ENCODE measurements around the gene TRAPPC4.

Gene TRAPPC4

GRCh38 chr11:118997627-118998387 is 20.8 kb upstream of the TRAPPC4 start, which contains the start of gene CENATAC:
TSS of gene CENATAC (plus strand) at chr11:118998138. CDS start at chr11:118998198, 60 bp downstream.
- Histone ChIP-seq H3K4me2 (ENCODE audit: insufficient read depth, low read length, poor library complexity, severe bottlenecking) (peak within 1 kb of the TSS; percentile 88), H2AFZ (ENCODE audit: low read length) (peak within 1 kb of the TSS; percentile 89), H2AK5ac (ENCODE audit: low read depth, low read length) (peak within 1 kb of the TSS; percentile 96), H3K9me3 (replicated peaks in 1 of 2; ENCODE audit: control insufficient read depth in 2 of 2, insufficient read depth in 1 of 2, low read depth in 1 of 2, low read length in 2 of 2) (peaks cover 2 to 5% of the 10 kb centered on the region in 2 donors), H3K27ac (replicated peaks; ENCODE audit: low read length) (peak within 1 kb of the TSS; percentile 61), H3K79me1 (ENCODE audit: low read depth, low read length) (peaks cover 4% of the 10 kb centered on the region), H3K4ac (ENCODE audit: low read length) (peak within 1 kb of the TSS; percentile 93), H2BK5ac (ENCODE audit: low read length) (peak within 1 kb of the TSS; percentile 67), H4K8ac (ENCODE audit: low read depth, low read length) (no peak within 1 kb of the TSS), H3K4me1 (ENCODE audit: control insufficient read depth in 2 of 2, insufficient read depth in 1 of 2, low read depth in 1 of 2, low read length in 2 of 2) (peaks cover 10 to 11% of the 10 kb centered on the region in 2 donors), H3K18ac (ENCODE audit: low read length) (peak within 1 kb of the TSS; percentile 96), H3K23ac (ENCODE audit: low read depth, low read length, poor library complexity) (no peak within 1 kb of the TSS), H3K27me3 (ENCODE audit: control insufficient read depth in 3 of 3, insufficient read depth in 3 of 3, low read depth in 1 of 3, low read length in 3 of 3) (no peaks in the 10 kb centered on the region), H3K4me3 (ENCODE audit: low read length in 2 of 2) (peak within 1 kb of the TSS; percentile 82 to 99), H2BK12ac (ENCODE audit: low read length) (no peak within 1 kb of the TSS), H3K36me3 (replicated peaks in 1 of 2; ENCODE audit: control insufficient read depth in 2 of 2, insufficient read depth in 2 of 2, low read length in 2 of 2) (peaks cover 5 to 39% of the 10 kb centered on the region in 2 donors), H2BK120ac (ENCODE audit: low read depth, low read length) (peak within 1 kb of the TSS; percentile 88), H3K9ac (ENCODE audit: low read depth, low read length, poor library complexity) (peak within 1 kb of the TSS; percentile 99), H4K91ac (ENCODE audit: low read depth, low read length, poor library complexity) (peak within 1 kb of the TSS; percentile 74), H3K14ac (ENCODE audit: low read length) (peak within 1 kb of the TSS; percentile 100), H2BK15ac (ENCODE audit: low read length) (peak within 1 kb of the TSS; percentile 60)
- no CpG with 5 or more reads among the region's 54 CpGs for WGBS, 2 donors (ENCODE audit: extremely low coverage in 2 of 2, insufficient read length in 2 of 2, insufficient replicate concordance in 1 of 2)
- DNase-seq (ENCODE audit: low spot score) = peak; percentile 94

DNA sequence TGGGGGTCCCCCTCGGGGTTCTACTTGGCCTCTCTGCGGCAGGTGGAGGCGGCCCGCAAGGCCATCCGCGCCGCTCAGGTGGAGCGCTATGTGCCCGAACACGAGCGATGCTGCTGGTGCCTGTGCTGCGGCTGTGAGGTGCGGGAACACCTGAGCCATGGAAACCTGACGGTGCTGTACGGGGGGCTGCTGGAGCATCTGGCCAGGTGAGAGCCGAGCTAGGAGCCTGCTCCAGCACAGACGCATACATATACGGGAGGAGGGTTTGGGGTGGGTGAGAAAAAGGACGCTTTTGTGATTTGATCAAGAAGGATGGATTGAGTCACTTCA is 20.2 kb upstream of the TRAPPC4 start:
- H2BK15ac ChIP-seq (ENCODE audit: low read length) = peak overlapping the region; percentile 60
- no peak overlapping the region for H4K8ac ChIP-seq (ENCODE audit: low read depth, low read length)
- no CpG with 5 or more reads among the region's 19 CpGs for WGBS, 2 donors (ENCODE audit: extremely low coverage in 2 of 2, insufficient read length in 2 of 2, insufficient replicate concordance in 1 of 2)
- H3K4me1 ChIP-seq (ENCODE audit: control insufficient read depth in 2 of 2, insufficient read depth in 1 of 2, low read depth in 1 of 2, low read length in 2 of 2) = peaks cover 10 to 11% of the 10 kb centered on the region in 2 donors
- no peak overlapping the region for H3K23ac ChIP-seq (ENCODE audit: low read depth, low read length, poor library complexity)
- peak overlapping the region; percentile 82 to 99 for H3K4me3 ChIP-seq (ENCODE audit: low read length in 2 of 2)
- H3K9me3 ChIP-seq (replicated peaks in 1 of 2; ENCODE audit: control insufficient read depth in 2 of 2, insufficient read depth in 1 of 2, low read depth in 1 of 2, low read length in 2 of 2) = peaks cover 2 to 4% of the 10 kb centered on the region in 2 donors
- DNase-seq (ENCODE audit: low spot score) = no peak
- no peak overlapping the region for H2BK12ac ChIP-seq (ENCODE audit: low read length)
- H3K4ac ChIP-seq (ENCODE audit: low read length) = peak overlapping the region; percentile 93
- H2BK120ac ChIP-seq (ENCODE audit: low read depth, low read length) = peak overlapping the region; percentile 88
- H3K27me3 ChIP-seq (ENCODE audit: control insufficient read depth in 3 of 3, insufficient read depth in 3 of 3, low read depth in 1 of 3, low read length in 3 of 3) = no peaks in the 10 kb centered on the region
- peak overlapping the region; percentile 67 for H2BK5ac ChIP-seq (ENCODE audit: low read length)
- H3K18ac ChIP-seq (ENCODE audit: low read length) = peak overlapping the region; percentile 96
- peak overlapping the region; percentile 100 for H3K14ac ChIP-seq (ENCODE audit: low read length)
- peaks cover 10 to 44% of the 10 kb centered on the region in 2 donors for H3K36me3 ChIP-seq (replicated peaks in 1 of 2; ENCODE audit: control insufficient read depth in 2 of 2, insufficient read depth in 2 of 2, low read length in 2 of 2)
- H3K9ac ChIP-seq (ENCODE audit: low read depth, low read length, poor library complexity) = peak overlapping the region; percentile 99
- peak overlapping the region; percentile 96 for H2AK5ac ChIP-seq (ENCODE audit: low read depth, low read length)
- H3K27ac ChIP-seq (replicated peaks; ENCODE audit: low read length) = peak overlapping the region; percentile 61
- H2AFZ ChIP-seq (ENCODE audit: low read length) = peak overlapping the region; percentile 89
- peak overlapping the region; percentile 74 for H4K91ac ChIP-seq (ENCODE audit: low read depth, low read length, poor library complexity)
- peaks cover 4% of the 10 kb centered on the region for H3K79me1 ChIP-seq (ENCODE audit: low read depth, low read length)
- H3K4me2 ChIP-seq (ENCODE audit: insufficient read depth, low read length, poor library complexity, severe bottlenecking) = peak overlapping the region; percentile 88

DNA sequence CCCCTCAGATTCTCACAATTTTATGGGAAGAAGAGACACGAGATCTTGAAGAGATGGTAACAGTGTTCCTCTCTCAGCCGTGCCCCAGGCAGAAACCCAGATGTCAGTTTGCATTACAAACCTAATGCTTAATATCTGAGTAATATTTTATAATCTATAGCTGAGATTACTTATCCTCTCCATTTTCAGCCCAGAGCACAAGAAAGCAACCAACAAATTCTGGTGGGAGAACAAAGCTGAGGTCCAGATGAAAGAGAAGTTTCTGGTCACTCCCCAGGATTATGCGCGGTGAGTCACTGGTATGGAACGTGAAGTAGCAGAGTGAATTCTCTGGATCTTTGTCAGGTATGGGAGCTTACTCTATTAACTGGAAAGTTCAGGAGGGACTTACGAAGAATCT is 19.7 kb upstream of the TRAPPC4 start:
- no peak overlapping the region for H3K14ac ChIP-seq (ENCODE audit: low read length)
- peaks cover 2 to 4% of the 10 kb centered on the region in 2 donors for H3K9me3 ChIP-seq (replicated peaks in 1 of 2; ENCODE audit: control insufficient read depth in 2 of 2, insufficient read depth in 1 of 2, low read depth in 1 of 2, low read length in 2 of 2)
- no peaks in the 10 kb centered on the region for H3K27me3 ChIP-seq (ENCODE audit: control insufficient read depth in 3 of 3, insufficient read depth in 3 of 3, low read depth in 1 of 3, low read length in 3 of 3)
- peak overlapping the region; percentile 89 for H2AFZ ChIP-seq (ENCODE audit: low read length)
- no peak overlapping the region for H2AK5ac ChIP-seq (ENCODE audit: low read depth, low read length)
- WGBS, 2 donors (ENCODE audit: extremely low coverage in 2 of 2, insufficient read length in 2 of 2, insufficient replicate concordance in 1 of 2) = no CpG with 5 or more reads among the region's 6 CpGs
- H4K8ac ChIP-seq (ENCODE audit: low read depth, low read length) = no peak overlapping the region
- DNase-seq (ENCODE audit: low spot score) = no peak
- no peak overlapping the region for H2BK12ac ChIP-seq (ENCODE audit: low read length)
- H3K18ac ChIP-seq (ENCODE audit: low read length) = no peak overlapping the region
- peak overlapping the region; percentile 88 for H3K4me2 ChIP-seq (ENCODE audit: insufficient read depth, low read length, poor library complexity, severe bottlenecking)
- peak overlapping the region; percentile 82 to 99 for H3K4me3 ChIP-seq (ENCODE audit: low read length in 2 of 2)
- no peak overlapping the region for H2BK120ac ChIP-seq (ENCODE audit: low read depth, low read length)
- no peak overlapping the region for H3K23ac ChIP-seq (ENCODE audit: low read depth, low read length, poor library complexity)
- no peak overlapping the region for H3K4ac ChIP-seq (ENCODE audit: low read length)
- peaks cover 10 to 47% of the 10 kb centered on the region in 2 donors for H3K36me3 ChIP-seq (replicated peaks in 1 of 2; ENCODE audit: control insufficient read depth in 2 of 2, insufficient read depth in 2 of 2, low read length in 2 of 2)
- peaks cover 4% of the 10 kb centered on the region for H3K79me1 ChIP-seq (ENCODE audit: low read depth, low read length)
- peak overlapping the region; percentile 60 for H2BK15ac ChIP-seq (ENCODE audit: low read length)
- peak overlapping the region; percentile 99 for H3K9ac ChIP-seq (ENCODE audit: low read depth, low read length, poor library complexity)
- no peak overlapping the region for H4K91ac ChIP-seq (ENCODE audit: low read depth, low read length, poor library complexity)
- peaks cover 10 to 11% of the 10 kb centered on the region in 2 donors for H3K4me1 ChIP-seq (ENCODE audit: control insufficient read depth in 2 of 2, insufficient read depth in 1 of 2, low read depth in 1 of 2, low read length in 2 of 2)
- H3K27ac ChIP-seq (replicated peaks; ENCODE audit: low read length) = peak overlapping the region; percentile 61
- H2BK5ac ChIP-seq (ENCODE audit: low read length) = no peak overlapping the region

GRCh38 chr11:119000906-119001305 is 17.7 kb upstream of the TRAPPC4 start:
- no peak overlapping the region for H3K14ac ChIP-seq (ENCODE audit: low read length)
- no peak overlapping the region for H3K18ac ChIP-seq (ENCODE audit: low read length)
- H2BK15ac ChIP-seq (ENCODE audit: low read length) = no peak overlapping the region
- no peak overlapping the region for H3K4me2 ChIP-seq (ENCODE audit: insufficient read depth, low read length, poor library complexity, severe bottlenecking)
- no peak overlapping the region for H2BK5ac ChIP-seq (ENCODE audit: low read length)
- H3K4me3 ChIP-seq (ENCODE audit: low read length in 2 of 2) = no peak overlapping the region
- H2AFZ ChIP-seq (ENCODE audit: low read length) = no peak overlapping the region
- no CpG with 5 or more reads among the region's 1 CpG for WGBS, 2 donors (ENCODE audit: extremely low coverage in 2 of 2, insufficient read length in 2 of 2, insufficient replicate concordance in 1 of 2)
- no peak overlapping the region for H4K91ac ChIP-seq (ENCODE audit: low read depth, low read length, poor library complexity)
- no peak overlapping the region for H2AK5ac ChIP-seq (ENCODE audit: low read depth, low read length)
- H3K23ac ChIP-seq (ENCODE audit: low read depth, low read length, poor library complexity) = no peak overlapping the region
- H2BK12ac ChIP-seq (ENCODE audit: low read length) = no peak overlapping the region
- no peak overlapping the region for H3K27ac ChIP-seq (replicated peaks; ENCODE audit: low read length)
- H3K9me3 ChIP-seq (replicated peaks in 1 of 2; ENCODE audit: control insufficient read depth in 2 of 2, insufficient read depth in 1 of 2, low read depth in 1 of 2, low read length in 2 of 2) = peaks cover 2% of the 10 kb centered on the region in 2 donors
- no peak for DNase-seq (ENCODE audit: low spot score)
- no peak overlapping the region for H3K4ac ChIP-seq (ENCODE audit: low read length)
- H2BK120ac ChIP-seq (ENCODE audit: low read depth, low read length) = no peak overlapping the region
- no peak overlapping the region for H3K9ac ChIP-seq (ENCODE audit: low read depth, low read length, poor library complexity)
- H3K79me1 ChIP-seq (ENCODE audit: low read depth, low read length) = peaks cover 4% of the 10 kb centered on the region
- no peak overlapping the region for H4K8ac ChIP-seq (ENCODE audit: low read depth, low read length)
- H3K27me3 ChIP-seq (ENCODE audit: control insufficient read depth in 3 of 3, insufficient read depth in 3 of 3, low read depth in 1 of 3, low read length in 3 of 3) = no peaks in the 10 kb centered on the region
- peaks cover 10 to 11% of the 10 kb centered on the region in 2 donors for H3K4me1 ChIP-seq (ENCODE audit: control insufficient read depth in 2 of 2, insufficient read depth in 1 of 2, low read depth in 1 of 2, low read length in 2 of 2)
- peaks cover 14 to 55% of the 10 kb centered on the region in 2 donors for H3K36me3 ChIP-seq (replicated peaks in 1 of 2; ENCODE audit: control insufficient read depth in 2 of 2, insufficient read depth in 2 of 2, low read length in 2 of 2)
